Fibroblast of pulmonary artery (primary cell): ENCODE results near the gene NACA2.

ENCODE experiments used
- DNase-seq: peaks from one replicate; pipeline ENCODE4 v3.0.0-alpha.2; 2010; ENCODE audit warnings: low read depth
- H3K4me3 ChIP-seq: replicated peaks from 2 replicates; pipeline ENCODE4 v1.5.1; 2011; ENCODE audit warnings: low read depth, mild to moderate bottlenecking, control low read depth, low read length, moderate library complexity
- CTCF ChIP-seq: IDR thresholded peaks from 2 replicates; pipeline ENCODE4 v1.5.1; 2011; ENCODE audit warnings: mild to moderate bottlenecking, control low read depth, low read length, inconsistent platforms; ENCODE audit errors: missing control alignments

Gene NACA2

GRCh38 chr17:61601297-61601696, 10.3 kb upstream of the NACA2 start:
- no peak for TF ChIP-seq CTCF
- DNase-seq, result no peak

GRCh38 chr17:61600621-61601020, 9.6 kb upstream of the NACA2 start:
- H3K4me3 ChIP-seq, result no peak overlapping the region
- no peak for DNase-seq
- TF ChIP-seq CTCF, result no peak

More at GRCh38 chr17:61601297-61601696, 10.3 kb upstream of the NACA2 start:
- no peak overlapping the region for H3K4me3 ChIP-seq

GRCh38 chr17:61599608-61600007, 8.6 kb upstream of the NACA2 start:
- TF ChIP-seq CTCF, result no peak
- H3K4me3 ChIP-seq, result no peak overlapping the region
- DNase-seq, result no peak

- no peak overlapping the region for H3K4me3 ChIP-seq
- DNase-seq, result no peak
- TF ChIP-seq CTCF, result no peak
These were observed 7.0 kb upstream of the NACA2 start for GRCh38 chr17:61598014-61598413.

GRCh38 chr17:61597607-61598006, 6.6 kb upstream of the NACA2 start:
- TF ChIP-seq CTCF, result no peak

GRCh38 chr17:61595418-61596186, 4.6 kb upstream of the NACA2 start:
- no peak for TF ChIP-seq CTCF
- H3K4me3 ChIP-seq, result no peak overlapping the region
- no peak for DNase-seq

More at GRCh38 chr17:61597607-61598006, 6.6 kb upstream of the NACA2 start:
- no peak for DNase-seq
- no peak overlapping the region for H3K4me3 ChIP-seq

- no peak for TF ChIP-seq CTCF
- DNase-seq, result no peak
These were observed 3.3 kb upstream of the NACA2 start for GRCh38 chr17:61594294-61594825.

More at GRCh38 chr17:61594294-61594825, 3.3 kb upstream of the NACA2 start:
- no peak overlapping the region for H3K4me3 ChIP-seq
